Epithelial cell of proximal tubule (primary cell): ENCODE data around the gene FUT8. TPM values are rescaled to one million over a fixed set of nuclear protein-coding genes. Genes with fewer than 3 reads are reported as not detected.

Source experiments
- DNase-seq: peaks from one replicate; pipeline ENCODE4 v3.0.0-alpha.2; 2011; ENCODE audit warnings: low read depth
- H3K4me3 ChIP-seq: 2 replicates; pipeline ENCODE4 v1.5.1; 2011; ENCODE audit warnings: low read depth, mild to moderate bottlenecking, low read length
- CTCF ChIP-seq: conservative IDR thresholded peaks from 2 replicates; pipeline ENCODE4 v1.5.1; 2012; ENCODE audit warnings: low read depth, mild to moderate bottlenecking, low read length
- total RNA-seq: library from RNA; depleted of rRNA; stranded (reverse); fragments of >200 nt; gene quantifications from 2 replicates; pipeline ENCODE4 v1.2.3, GENCODE V29; 2015

The FUT8 gene
- total RNA-seq, 1 donor from 2014 or later = 66.4 TPM

- no peak for DNase-seq
- H3K4me3 ChIP-seq = no peak overlapping the region
- no peak for TF ChIP-seq CTCF
Observed at GRCh38 chr14:65560340-65561027, 148.0 kb downstream of the FUT8 start.

- no peak for DNase-seq
- no peak overlapping the region for H3K4me3 ChIP-seq
- TF ChIP-seq CTCF = no peak
Observed at GRCh38 chr14:65564370-65564769, 151.8 kb downstream of the FUT8 start.

- no peak overlapping the region for H3K4me3 ChIP-seq
- peak; percentile 61 for DNase-seq
- peak; percentile 11 for TF ChIP-seq CTCF
Observed at GRCh38 chr14:65565948-65566347, 153.4 kb downstream of the FUT8 start.

- DNase-seq = no peak
- no peak overlapping the region for H3K4me3 ChIP-seq
- TF ChIP-seq CTCF = no peak
Observed at GRCh38 chr14:65566820-65567522, 154.4 kb downstream of the FUT8 start.

- DNase-seq = no peak
- no peak overlapping the region for H3K4me3 ChIP-seq
- TF ChIP-seq CTCF = no peak
Observed at GRCh38 chr14:65574611-65575010, 162.1 kb downstream of the FUT8 start.

GRCh38 chr14:65575389-65575788 is 162.9 kb downstream of the FUT8 start:
- no peak overlapping the region for H3K4me3 ChIP-seq
- DNase-seq = no peak
- TF ChIP-seq CTCF = no peak
